GM13976 (cell line): Measurements from ENCODE around the gene SPINK2.

ENCODE experiments used
- DNase-seq: peaks from one replicate; pipeline ENCODE4 v3.0.0; 2012; ENCODE audit warnings: low spot score
- CTCF ChIP-seq: IDR thresholded peaks from 2 replicates; pipeline ENCODE4 v1.5.1; 2012; ENCODE audit warnings: borderline replicate concordance, mild to moderate bottlenecking; ENCODE audit not compliant: insufficient read depth; ENCODE audit errors: extremely low read depth, missing control alignments, control extremely low read depth
- in situ Hi-C: fragments of 300-500 bp; cut with MboI; formaldehyde crosslinking; loops from one replicate; pipeline ENCODE4 v1.12.0; 2022; ENCODE audit warnings: low sequenced_read_pairs, mixed read lengths, inconsistent platforms; ENCODE audit not compliant: unreplicated experiment

Gene SPINK2

DNA sequence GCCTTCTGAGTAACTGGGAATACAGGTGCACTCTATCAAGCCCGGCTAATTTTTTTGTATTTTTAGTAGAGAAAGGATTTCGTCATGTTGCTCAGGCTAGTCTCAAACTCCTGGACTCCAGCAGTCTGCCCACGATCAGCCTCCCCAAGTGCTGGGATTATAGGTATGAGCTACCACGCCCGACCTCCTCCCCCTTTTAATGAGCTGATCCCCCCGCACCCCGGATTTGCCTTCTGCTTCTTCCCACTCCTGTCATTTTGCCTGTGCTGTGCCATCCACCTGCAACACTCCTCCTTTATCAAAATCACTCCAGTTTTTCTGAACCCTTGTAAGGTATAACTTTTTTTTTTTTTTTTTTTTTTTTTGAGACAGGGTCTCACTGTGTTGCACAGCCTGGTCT lies 33.4 kb downstream of the SPINK2 start:
- no peak for DNase-seq
- in situ Hi-C loops, result no loop called here
- no peak for TF ChIP-seq CTCF

GRCh38 chr4:56787380-56787779 lies 34.1 kb downstream of the SPINK2 start:
- no peak for TF ChIP-seq CTCF
- DNase-seq, result no peak
- in situ Hi-C loops, result no loop called here

DNA sequence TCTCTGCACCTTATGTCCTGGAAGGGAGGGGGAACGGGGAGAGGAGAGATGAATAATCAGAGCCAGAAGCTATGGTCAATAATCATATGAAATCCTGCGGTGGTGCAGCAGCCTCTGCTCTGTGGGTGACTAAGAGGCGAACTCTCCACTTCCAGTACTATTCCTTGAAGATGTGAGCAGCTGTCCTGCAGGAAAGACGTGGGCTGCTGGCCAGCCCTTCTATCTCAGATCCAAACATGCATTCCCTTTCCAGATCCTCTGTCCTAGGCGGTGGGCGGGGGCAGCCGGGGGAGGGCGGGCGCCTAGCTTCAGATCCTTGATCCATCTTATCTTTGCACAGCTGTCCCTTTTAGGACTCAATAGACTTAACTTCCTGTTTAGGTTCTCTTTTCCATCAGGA lies 34.5 kb downstream of the SPINK2 start:
- TF ChIP-seq CTCF, result no peak
- in situ Hi-C loops, result no loop called here
- DNase-seq, result no peak

DNA sequence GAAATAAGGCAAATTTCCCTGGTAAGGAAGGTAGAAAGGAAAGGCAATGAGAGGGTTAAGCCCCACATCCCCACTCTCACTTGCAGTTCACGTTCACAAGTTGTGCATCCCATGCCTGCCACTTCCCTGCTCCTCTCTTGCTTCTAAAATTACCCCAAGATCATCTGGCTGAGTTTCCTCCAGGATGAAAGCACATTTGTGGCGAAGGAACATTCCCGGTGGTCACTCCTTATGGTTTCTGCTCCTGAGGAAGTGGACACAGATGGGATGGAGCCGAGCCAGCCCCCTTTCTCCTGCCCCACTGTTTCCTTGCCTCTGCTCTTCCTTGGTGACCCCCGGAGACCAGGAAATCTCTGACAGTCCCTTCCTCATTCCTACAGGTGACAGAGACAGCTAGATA lies 37.5 kb downstream of the SPINK2 start:
- TF ChIP-seq CTCF, result no peak
- DNase-seq, result no peak

GRCh38 chr4:56782019-56782418 lies 39.5 kb downstream of the SPINK2 start:
- TF ChIP-seq CTCF, result no peak
- in situ Hi-C loops, result no loop called here
- DNase-seq, result no peak

More for the DNA sequence above, 37.5 kb downstream of the SPINK2 start:
- in situ Hi-C loops, result no loop called here

- TF ChIP-seq CTCF, result no peak
- in situ Hi-C loops, result no loop called here
- no peak for DNase-seq
Observed at GRCh38 chr4:56773346-56773745, 48.2 kb downstream of the SPINK2 start.

GRCh38 chr4:56772134-56772533 lies 49.4 kb downstream of the SPINK2 start:
- in situ Hi-C loops, result no loop called here
- DNase-seq, result no peak
- no peak for TF ChIP-seq CTCF
